NCI-H2227 treated with DMSO at 0.1 percent for 48 hours (cell line): Measurements from ENCODE around the gene GBF1.

Experiments used
- DNase-seq: peaks from one replicate; lab custom pipeline; 2025; lab: John Stamatoyannopoulos, UW

The GBF1 gene

GRCh38 chr10:102409604-102410428 lies 164.5 kb downstream of the GBF1 start:
- DNase-seq, result no peak

GRCh38 chr10:102410429-102411073 lies 165.2 kb downstream of the GBF1 start:
- no peak for DNase-seq

- DNase-seq, result no peak
Observed at GRCh38 chr10:102411341-102412255, 166.3 kb downstream of the GBF1 start.

GRCh38 chr10:102412293-102412692 lies 167.0 kb downstream of the GBF1 start:
- no peak for DNase-seq

GRCh38 chr10:102413053-102413705 lies 167.8 kb downstream of the GBF1 start:
- peak; percentile 58 for DNase-seq

GRCh38 chr10:102413806-102414561 lies 168.7 kb downstream of the GBF1 start:
- DNase-seq, result no peak

GRCh38 chr10:102414749-102415148 lies 169.4 kb downstream of the GBF1 start:
- DNase-seq, result no peak

GRCh38 chr10:102416283-102416682 lies 171.0 kb downstream of the GBF1 start:
- DNase-seq, result no peak

GRCh38 chr10:102416695-102417094 lies 171.4 kb downstream of the GBF1 start:
- no peak for DNase-seq

- DNase-seq, result peak; percentile 40
Observed at GRCh38 chr10:102418622-102419268, 173.4 kb downstream of the GBF1 start, which contains the start of gene PSD. Gene PSD, minus strand, starts transcription at chr10:102418785. Its CDS starts 1,747 bp downstream, at chr10:102417038.

GRCh38 chr10:102419269-102420180 lies 174.2 kb downstream of the GBF1 start:
- DNase-seq, result peak; percentile 78

GRCh38 chr10:102420181-102420713 lies 174.9 kb downstream of the GBF1 start:
- no peak for DNase-seq

- DNase-seq, result peak; percentile 95
Observed at GRCh38 chr10:102420714-102421506, 175.6 kb downstream of the GBF1 start, which contains the start of gene FBXL15. Gene FBXL15, plus strand, starts transcription at chr10:102420836. Its CDS starts 294 bp downstream, at chr10:102421130.

GRCh38 chr10:102421507-102421756 lies 176.1 kb downstream of the GBF1 start:
- DNase-seq, result no peak

- no peak for DNase-seq
Observed at GRCh38 chr10:102421757-102422512, 176.6 kb downstream of the GBF1 start.

- DNase-seq, result peak; percentile 49
Observed at GRCh38 chr10:102422545-102423129, 177.3 kb downstream of the GBF1 start.

GRCh38 chr10:102423372-102423968 lies 178.1 kb downstream of the GBF1 start:
- no peak for DNase-seq
